Neural cell (in vitro differentiated cells): Measurements from ENCODE around the gene HLA-DRB5. TPM values are rescaled to one million over a fixed set of nuclear protein-coding genes. Genes with fewer than 3 reads are reported as not detected.

Experiments used
- H2AFZ ChIP-seq: fragments of 200-600, 300-800 bp; sonication (generic), shearing (Covaris generic); 2 replicates; pipeline ENCODE4 v1.6.0; 2014; ENCODE audit warnings: low read depth, mild to moderate bottlenecking, antibody characterized with exemption, low read length, moderate library complexity
- H3F3A ChIP-seq: fragments of 200-600 bp; shearing (Covaris generic); 2 replicates; pipeline ENCODE4 v1.6.1; 2016; ENCODE audit warnings: mild to moderate bottlenecking, moderate library complexity, mixed read lengths, antibody characterized with exemption, low read length; ENCODE audit not compliant: insufficient read depth, poor library complexity, severe bottlenecking
- H3K27ac ChIP-seq: fragments of 200-600, 300-800 bp; sonication (generic), shearing (Covaris generic); 2 replicates; pipeline ENCODE4 v1.5.1; 2014; ENCODE audit warnings: mild to moderate bottlenecking, low read length, moderate library complexity
- H3K27me3 ChIP-seq: fragments of 300-800, 200-600 bp; sonication (generic), shearing (Covaris generic); 2 replicates; pipeline ENCODE4 v1.6.0; 2014; ENCODE audit warnings: mild to moderate bottlenecking, low read depth, low read length, moderate library complexity; ENCODE audit not compliant: insufficient read depth
- H3K36me3 ChIP-seq: fragments of 300-800, 200-600 bp; sonication (generic), shearing (Covaris generic); 2 replicates; pipeline ENCODE4 v1.5.1; 2014; ENCODE audit warnings: mild to moderate bottlenecking, antibody characterized with exemption, low read length, moderate library complexity; ENCODE audit not compliant: insufficient read depth
- H3K4me2 ChIP-seq: fragments of 300-800, 200-600 bp; sonication (generic), shearing (Covaris generic); 2 replicates; pipeline ENCODE4 v1.6.0; 2014; ENCODE audit warnings: mild to moderate bottlenecking, low read length
- H3K4me3 ChIP-seq: fragments of 300-800, 200-600 bp; sonication (generic), shearing (Covaris generic); 2 replicates; pipeline ENCODE4 v1.5.1; 2014; ENCODE audit warnings: mild to moderate bottlenecking, low read length, moderate library complexity
- H3K79me2 ChIP-seq: fragments of 200-600 bp; shearing (Covaris generic); replicated peaks from 2 replicates; pipeline ENCODE4 v1.6.0; 2014; ENCODE audit warnings: mild to moderate bottlenecking, low read length, moderate library complexity; ENCODE audit not compliant: insufficient read depth
- H3K9ac ChIP-seq: fragments of 300-800, 200-600 bp; sonication (generic), shearing (Covaris generic); 2 replicates; pipeline ENCODE4 v1.6.1; 2016; ENCODE audit warnings: mild to moderate bottlenecking, low read length, mixed read lengths
- H3K9me2 ChIP-seq: fragments of 200-600 bp; shearing (Covaris generic); 2 replicates; pipeline ENCODE4 v1.6.1; 2016; ENCODE audit warnings: mild to moderate bottlenecking, low read length, mixed read lengths; ENCODE audit not compliant: insufficient read depth
- H3K9me3 ChIP-seq: fragments of 200-600, 300-800 bp; sonication (generic), shearing (Covaris generic); 2 replicates; pipeline ENCODE4 v1.6.1; 2016; ENCODE audit warnings: mild to moderate bottlenecking, mixed run types, low read length, moderate library complexity, mixed read lengths
- H4K20me1 ChIP-seq: fragments of 200-600 bp; shearing (Covaris generic); 2 replicates; pipeline ENCODE4 v1.6.1; 2016; ENCODE audit warnings: mild to moderate bottlenecking, mixed run types; ENCODE audit not compliant: insufficient read depth
- EP300 ChIP-seq: fragments of 450-650 bp; conservative IDR thresholded peaks from 2 replicates; pipeline ENCODE4 v1.6.1; 2014; ENCODE audit warnings: antibody characterized with exemption, mild to moderate bottlenecking, moderate library complexity; ENCODE audit not compliant: poor library complexity, severe bottlenecking
- EZH2 ChIP-seq: fragments of 200-600, 300-800 bp; shearing (Covaris generic), sonication (generic); IDR thresholded peaks from 2 replicates; pipeline ENCODE4 v1.6.1; 2014; ENCODE audit warnings: antibody characterized with exemption, low read length, borderline replicate concordance, mild to moderate bottlenecking; ENCODE audit not compliant: insufficient read depth, poor library complexity, severe bottlenecking
- MXI1 ChIP-seq: fragments of 450-650 bp; conservative IDR thresholded peaks from 2 replicates; pipeline ENCODE4 v1.6.1; 2014; ENCODE audit warnings: antibody characterized with exemption, mild to moderate bottlenecking; ENCODE audit not compliant: poor library complexity, severe bottlenecking
- POLR2AphosphoS5 ChIP-seq: IDR thresholded peaks from 2 replicates; pipeline ENCODE4 v1.6.1; 2012
- RAD21 ChIP-seq: fragments of 450-650 bp; conservative IDR thresholded peaks from 2 replicates; pipeline ENCODE4 v1.6.1; 2014; ENCODE audit warnings: antibody characterized with exemption, mild to moderate bottlenecking, moderate library complexity
- SMC3 ChIP-seq: fragments of 450-650 bp; conservative IDR thresholded peaks from 2 replicates; pipeline ENCODE4 v1.6.1; 2014; ENCODE audit warnings: antibody characterized with exemption, mild to moderate bottlenecking, moderate library complexity; ENCODE audit not compliant: poor library complexity
- TAF1 ChIP-seq: IDR thresholded peaks from 2 replicates; pipeline ENCODE4 v1.6.1; 2012; ENCODE audit warnings: low read depth
- polyA plus RNA-seq: library from polyadenylated mRNA; depleted of rRNA; stranded (reverse); fragments of >200 nt; gene quantifications from 2 replicates; pipeline ENCODE4 v1.2.3, GENCODE V29; 2014
- TF ChIP-seq, protein P1 (sequence below): fragments of 450-650 bp; IDR thresholded peaks from 2 replicates; pipeline ENCODE4 v1.5.1; 2014; ENCODE audit warnings: antibody characterized with exemption, mild to moderate bottlenecking, moderate library complexity; ENCODE audit not compliant: poor library complexity, severe bottlenecking
- TF ChIP-seq, protein P2 (sequence below): IDR thresholded peaks from 2 replicates; pipeline ENCODE4 v1.6.1; 2012; ENCODE audit warnings: borderline replicate concordance

The HLA-DRB5 gene
- polyA plus RNA-seq, 1 donor from 2014 or later = not detected

DNA sequence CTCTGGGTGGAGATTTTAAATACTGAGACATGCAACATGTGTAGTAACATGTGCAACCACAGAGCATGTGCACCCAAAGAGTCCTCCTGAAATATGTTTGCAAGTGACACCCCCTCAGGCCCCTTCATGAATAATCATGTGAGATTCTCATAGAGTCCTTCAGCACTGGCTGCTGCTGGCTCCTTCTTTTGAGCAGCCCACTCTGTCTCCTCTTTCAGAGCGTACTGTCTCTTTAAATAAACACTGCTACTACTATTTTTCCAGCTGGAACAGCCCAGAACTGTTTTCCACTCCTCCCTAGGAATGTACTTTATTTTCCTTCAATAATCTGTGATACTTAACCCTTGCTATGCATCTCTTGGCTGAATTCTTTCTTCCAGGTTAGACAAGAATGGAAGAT lies 42.0 kb downstream of the HLA-DRB5 start:
- no peak overlapping the region for H3K4me3 ChIP-seq
- no peak overlapping the region for H3K9ac ChIP-seq
- no peaks in the 10 kb centered on the region for H3F3A ChIP-seq
- H3K4me2 ChIP-seq = no peak overlapping the region
- no peak overlapping the region for H2AFZ ChIP-seq
- H3K27ac ChIP-seq = no peak overlapping the region
- no peaks in the 10 kb centered on the region for H4K20me1 ChIP-seq
- H3K9me3 ChIP-seq = no peaks in the 10 kb centered on the region
- H3K79me2 ChIP-seq = no peaks in the 10 kb centered on the region
- no peaks in the 10 kb centered on the region for H3K9me2 ChIP-seq
- TF ChIP-seq SMC3 (no peak), EZH2 (no peak), RAD21 (no peak), TAF1 (no peak), MXI1 (no peak)
- TF ChIP-seq, protein P1, sequence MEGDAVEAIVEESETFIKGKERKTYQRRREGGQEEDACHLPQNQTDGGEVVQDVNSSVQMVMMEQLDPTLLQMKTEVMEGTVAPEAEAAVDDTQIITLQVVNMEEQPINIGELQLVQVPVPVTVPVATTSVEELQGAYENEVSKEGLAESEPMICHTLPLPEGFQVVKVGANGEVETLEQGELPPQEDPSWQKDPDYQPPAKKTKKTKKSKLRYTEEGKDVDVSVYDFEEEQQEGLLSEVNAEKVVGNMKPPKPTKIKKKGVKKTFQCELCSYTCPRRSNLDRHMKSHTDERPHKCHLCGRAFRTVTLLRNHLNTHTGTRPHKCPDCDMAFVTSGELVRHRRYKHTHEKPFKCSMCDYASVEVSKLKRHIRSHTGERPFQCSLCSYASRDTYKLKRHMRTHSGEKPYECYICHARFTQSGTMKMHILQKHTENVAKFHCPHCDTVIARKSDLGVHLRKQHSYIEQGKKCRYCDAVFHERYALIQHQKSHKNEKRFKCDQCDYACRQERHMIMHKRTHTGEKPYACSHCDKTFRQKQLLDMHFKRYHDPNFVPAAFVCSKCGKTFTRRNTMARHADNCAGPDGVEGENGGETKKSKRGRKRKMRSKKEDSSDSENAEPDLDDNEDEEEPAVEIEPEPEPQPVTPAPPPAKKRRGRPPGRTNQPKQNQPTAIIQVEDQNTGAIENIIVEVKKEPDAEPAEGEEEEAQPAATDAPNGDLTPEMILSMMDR = no peak
- TF ChIP-seq, protein P2, sequence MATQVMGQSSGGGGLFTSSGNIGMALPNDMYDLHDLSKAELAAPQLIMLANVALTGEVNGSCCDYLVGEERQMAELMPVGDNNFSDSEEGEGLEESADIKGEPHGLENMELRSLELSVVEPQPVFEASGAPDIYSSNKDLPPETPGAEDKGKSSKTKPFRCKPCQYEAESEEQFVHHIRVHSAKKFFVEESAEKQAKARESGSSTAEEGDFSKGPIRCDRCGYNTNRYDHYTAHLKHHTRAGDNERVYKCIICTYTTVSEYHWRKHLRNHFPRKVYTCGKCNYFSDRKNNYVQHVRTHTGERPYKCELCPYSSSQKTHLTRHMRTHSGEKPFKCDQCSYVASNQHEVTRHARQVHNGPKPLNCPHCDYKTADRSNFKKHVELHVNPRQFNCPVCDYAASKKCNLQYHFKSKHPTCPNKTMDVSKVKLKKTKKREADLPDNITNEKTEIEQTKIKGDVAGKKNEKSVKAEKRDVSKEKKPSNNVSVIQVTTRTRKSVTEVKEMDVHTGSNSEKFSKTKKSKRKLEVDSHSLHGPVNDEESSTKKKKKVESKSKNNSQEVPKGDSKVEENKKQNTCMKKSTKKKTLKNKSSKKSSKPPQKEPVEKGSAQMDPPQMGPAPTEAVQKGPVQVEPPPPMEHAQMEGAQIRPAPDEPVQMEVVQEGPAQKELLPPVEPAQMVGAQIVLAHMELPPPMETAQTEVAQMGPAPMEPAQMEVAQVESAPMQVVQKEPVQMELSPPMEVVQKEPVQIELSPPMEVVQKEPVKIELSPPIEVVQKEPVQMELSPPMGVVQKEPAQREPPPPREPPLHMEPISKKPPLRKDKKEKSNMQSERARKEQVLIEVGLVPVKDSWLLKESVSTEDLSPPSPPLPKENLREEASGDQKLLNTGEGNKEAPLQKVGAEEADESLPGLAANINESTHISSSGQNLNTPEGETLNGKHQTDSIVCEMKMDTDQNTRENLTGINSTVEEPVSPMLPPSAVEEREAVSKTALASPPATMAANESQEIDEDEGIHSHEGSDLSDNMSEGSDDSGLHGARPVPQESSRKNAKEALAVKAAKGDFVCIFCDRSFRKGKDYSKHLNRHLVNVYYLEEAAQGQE = no peak
- no peaks in the 10 kb centered on the region for H3K36me3 ChIP-seq
- H3K27me3 ChIP-seq = no peaks in the 10 kb centered on the region

DNA sequence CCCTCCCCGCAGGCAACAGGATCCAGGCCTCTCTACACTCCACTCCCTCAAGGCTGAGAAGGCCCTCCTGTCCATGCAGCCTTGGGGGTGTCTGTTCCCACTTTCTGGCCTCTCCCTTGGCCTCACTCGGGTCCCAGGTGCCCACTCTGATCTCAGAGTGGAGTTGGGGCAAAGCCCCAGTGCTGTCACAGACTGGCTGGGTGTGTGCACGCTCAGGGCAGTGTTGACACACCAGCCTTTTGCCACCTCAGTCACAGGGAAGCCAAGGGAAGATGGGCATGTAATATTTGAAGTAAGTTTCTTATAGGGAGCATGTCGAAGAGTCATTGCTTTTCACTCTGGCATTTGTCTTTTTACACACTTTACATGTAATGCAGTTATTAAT lies 45.5 kb downstream of the HLA-DRB5 start:
- H2AFZ ChIP-seq = no peak overlapping the region
- no peak overlapping the region for H3K9ac ChIP-seq

More for the DNA sequence above, 45.5 kb downstream of the HLA-DRB5 start:
- Histone ChIP-seq H3K79me2 (no peaks in the 10 kb centered on the region), H4K20me1 (no peaks in the 10 kb centered on the region), H3F3A (no peaks in the 10 kb centered on the region), H3K4me2 (no peak overlapping the region), H3K9me3 (no peaks in the 10 kb centered on the region), H3K27ac (no peak overlapping the region), H3K27me3 (no peaks in the 10 kb centered on the region), H3K4me3 (no peak overlapping the region), H3K9me2 (no peaks in the 10 kb centered on the region), H3K36me3 (no peaks in the 10 kb centered on the region)
- no peak for TF ChIP-seq EZH2
- no peak for TF ChIP-seq POLR2AphosphoS5
- TF ChIP-seq, protein P2 = no peak
- no peak for TF ChIP-seq TAF1
- TF ChIP-seq SMC3 = no peak
- TF ChIP-seq RAD21 = no peak
- TF ChIP-seq MXI1 = no peak
- TF ChIP-seq EP300 = no peak
- TF ChIP-seq, protein P1 = no peak
